ENCODE results near the gene BRI3BP.

DNA sequence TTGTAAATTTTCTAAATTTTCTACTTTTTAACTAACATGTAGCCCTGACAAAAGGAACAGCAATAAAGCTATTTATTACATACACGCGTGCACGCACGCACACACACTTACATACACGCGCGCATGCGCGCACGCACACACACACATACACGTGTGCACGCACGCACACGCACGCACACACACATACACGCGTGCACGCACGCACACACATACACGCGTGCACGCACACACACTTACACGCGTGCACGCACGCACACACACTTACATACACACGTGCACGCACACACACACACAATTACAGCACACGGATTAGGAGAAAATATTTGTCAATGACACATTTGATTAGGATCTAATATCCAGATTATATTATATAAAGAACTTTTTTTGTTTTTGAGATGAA, 32.4 kb upstream of the BRI3BP start:
- TF ChIP-seq, protein P1, sequence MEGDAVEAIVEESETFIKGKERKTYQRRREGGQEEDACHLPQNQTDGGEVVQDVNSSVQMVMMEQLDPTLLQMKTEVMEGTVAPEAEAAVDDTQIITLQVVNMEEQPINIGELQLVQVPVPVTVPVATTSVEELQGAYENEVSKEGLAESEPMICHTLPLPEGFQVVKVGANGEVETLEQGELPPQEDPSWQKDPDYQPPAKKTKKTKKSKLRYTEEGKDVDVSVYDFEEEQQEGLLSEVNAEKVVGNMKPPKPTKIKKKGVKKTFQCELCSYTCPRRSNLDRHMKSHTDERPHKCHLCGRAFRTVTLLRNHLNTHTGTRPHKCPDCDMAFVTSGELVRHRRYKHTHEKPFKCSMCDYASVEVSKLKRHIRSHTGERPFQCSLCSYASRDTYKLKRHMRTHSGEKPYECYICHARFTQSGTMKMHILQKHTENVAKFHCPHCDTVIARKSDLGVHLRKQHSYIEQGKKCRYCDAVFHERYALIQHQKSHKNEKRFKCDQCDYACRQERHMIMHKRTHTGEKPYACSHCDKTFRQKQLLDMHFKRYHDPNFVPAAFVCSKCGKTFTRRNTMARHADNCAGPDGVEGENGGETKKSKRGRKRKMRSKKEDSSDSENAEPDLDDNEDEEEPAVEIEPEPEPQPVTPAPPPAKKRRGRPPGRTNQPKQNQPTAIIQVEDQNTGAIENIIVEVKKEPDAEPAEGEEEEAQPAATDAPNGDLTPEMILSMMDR (IDR thresholded peaks at IDR 0.05; ENCODE audit: low read depth, low read length): no peak
- TF ChIP-seq MYC (IDR thresholded peaks at IDR 0.05; ENCODE audit: low read depth, low read length): no peak

Data from NB4 (cell line).